Immature natural killer cell (primary cell): Measurements from ENCODE around the gene ASTE1. TPM values are rescaled to one million over a fixed set of nuclear protein-coding genes. Genes with fewer than 3 reads are reported as not detected.
A peak's percentile ranks its signal among the peaks of the same experiment; 100 is the strongest.

Experiments used
- DNase-seq, 3 donors: peaks; one replicate each; pipeline ENCODE4 v3.0.0; 2022; ENCODE audit warnings: mixed read lengths in 1 of 3
- H3K27ac Mint-ChIP-seq, 6 donors: one replicate each; pipeline ENCODE4 v1.8.0; 2020; ENCODE audit warnings: mixed read lengths in 6 of 6, mild to moderate bottlenecking in 5 of 6, inconsistent platforms in 4 of 6, moderate library complexity in 3 of 6
- H3K27me3 Mint-ChIP-seq, 3 donors: one replicate each; pipeline ENCODE4 v1.8.0; 2020 to 2021; ENCODE audit warnings: low read depth in 3 of 3, mild to moderate bottlenecking in 3 of 3, mixed read lengths in 3 of 3, moderate library complexity in 3 of 3, inconsistent platforms in 1 of 3
- H3K36me3 Mint-ChIP-seq, 3 donors: one replicate each; pipeline ENCODE4 v1.8.0; 2020; ENCODE audit warnings: mixed read lengths in 3 of 3, inconsistent platforms in 2 of 3, mild to moderate bottlenecking in 2 of 3
- H3K4me1 Mint-ChIP-seq, 2 donors: one replicate each; pipeline ENCODE4 v1.8.0; 2020; ENCODE audit warnings: inconsistent platforms in 2 of 2, mild to moderate bottlenecking in 2 of 2, mixed read lengths in 2 of 2, moderate library complexity in 1 of 2
- H3K4me3 Mint-ChIP-seq, 5 donors: one replicate each; pipeline ENCODE4 v1.8.0; 2020; ENCODE audit warnings: mild to moderate bottlenecking in 5 of 5, mixed read lengths in 5 of 5, inconsistent platforms in 3 of 5, moderate library complexity in 3 of 5
- H3K9me3 Mint-ChIP-seq, 6 donors: one replicate each; pipeline ENCODE4 v1.8.0; 2020; ENCODE audit warnings: mild to moderate bottlenecking in 6 of 6, mixed read lengths in 6 of 6, inconsistent platforms in 4 of 6, moderate library complexity in 3 of 6
- polyA plus RNA-seq, 3 donors: library from polyadenylated mRNA; unstranded; fragments of 300-500 nt; fragmentation: Illumina TruSeq; gene quantifications; one replicate each; pipeline ENCODE4 v1.2.3, GENCODE V29; 2021

ASTE1 gene
- polyA plus RNA-seq, 3 donors from 2014 or later: 15.9 to 28.6 (median 21.2) TPM

DNA sequence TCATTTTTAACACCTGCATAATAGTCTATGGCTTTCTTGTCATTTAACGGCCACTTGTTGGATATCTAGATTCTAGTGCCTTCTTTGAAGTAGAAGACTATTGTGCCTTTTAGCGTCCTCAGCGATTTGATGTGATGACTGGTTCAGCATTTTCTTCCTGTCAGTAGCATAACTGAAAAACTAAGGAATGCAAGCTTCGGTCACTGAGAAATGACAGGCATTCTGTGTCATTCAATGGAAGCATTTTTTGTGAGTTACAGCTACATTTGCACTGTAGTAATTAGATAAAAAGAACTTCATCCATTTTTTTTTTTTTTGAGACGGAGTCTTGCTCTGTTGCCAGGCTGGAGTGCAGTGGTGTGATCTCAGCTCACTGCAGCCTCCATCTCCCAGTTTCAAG lies 10.4 kb upstream of the ASTE1 start:
- peaks cover 0 to 4% (median 0%) of the 10 kb centered on the region in 6 donors for H3K9me3 Mint-ChIP-seq

DNA sequence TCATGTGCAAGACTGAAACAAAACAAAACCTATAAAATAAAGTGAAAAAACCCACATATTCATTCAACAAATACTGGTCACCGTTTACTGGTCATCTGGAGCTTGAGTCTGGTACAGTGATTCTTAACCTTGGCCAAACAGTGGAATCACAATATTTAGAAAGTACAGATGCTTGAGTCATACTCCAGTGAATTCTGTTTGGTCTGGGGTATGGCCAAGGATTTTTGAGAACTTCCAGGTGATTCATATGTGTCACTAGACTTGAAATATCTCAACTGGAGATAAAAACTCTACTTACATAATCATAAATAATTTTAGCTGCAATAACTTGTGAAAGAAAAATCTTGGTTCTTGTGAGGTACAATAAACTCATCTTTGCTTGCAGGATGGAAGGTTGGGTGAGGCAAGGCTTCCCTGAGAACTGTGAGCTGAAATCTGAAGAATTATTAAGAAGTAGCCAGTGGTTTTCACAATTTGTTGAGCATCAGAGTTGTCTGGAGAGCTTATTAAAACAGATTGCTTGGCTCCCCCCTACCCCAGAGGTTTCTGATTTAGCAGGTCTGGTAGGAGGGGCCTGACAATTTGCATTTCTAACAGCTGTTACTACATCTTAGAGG lies 9.7 kb upstream of the ASTE1 start:
- Mint-ChIP-seq H3K27ac (no peak overlapping the region), H3K9me3 (peaks cover 0 to under 1% (median 0%) of the 10 kb centered on the region in 6 donors), H3K36me3 (peaks cover 0 to under 1% (median under 1%) of the 10 kb centered on the region in 3 donors), H3K4me3 (no peak overlapping the region), H3K27me3 (peaks cover 0 to 1% (median 0%) of the 10 kb centered on the region in 3 donors), H3K4me1 (peaks cover 4 to 11% of the 10 kb centered on the region in 2 donors)
- DNase-seq: no peak

More for the DNA sequence above, 10.4 kb upstream of the ASTE1 start:
- no peak overlapping the region for H3K4me3 Mint-ChIP-seq
- H3K27me3 Mint-ChIP-seq: peaks cover 0 to 5% (median 0%) of the 10 kb centered on the region in 3 donors
- no peak for DNase-seq
- H3K4me1 Mint-ChIP-seq: peaks cover 11 to 18% of the 10 kb centered on the region in 2 donors
- no peak overlapping the region for H3K27ac Mint-ChIP-seq
- peaks cover 0 to 4% (median 4%) of the 10 kb centered on the region in 3 donors for H3K36me3 Mint-ChIP-seq

DNA sequence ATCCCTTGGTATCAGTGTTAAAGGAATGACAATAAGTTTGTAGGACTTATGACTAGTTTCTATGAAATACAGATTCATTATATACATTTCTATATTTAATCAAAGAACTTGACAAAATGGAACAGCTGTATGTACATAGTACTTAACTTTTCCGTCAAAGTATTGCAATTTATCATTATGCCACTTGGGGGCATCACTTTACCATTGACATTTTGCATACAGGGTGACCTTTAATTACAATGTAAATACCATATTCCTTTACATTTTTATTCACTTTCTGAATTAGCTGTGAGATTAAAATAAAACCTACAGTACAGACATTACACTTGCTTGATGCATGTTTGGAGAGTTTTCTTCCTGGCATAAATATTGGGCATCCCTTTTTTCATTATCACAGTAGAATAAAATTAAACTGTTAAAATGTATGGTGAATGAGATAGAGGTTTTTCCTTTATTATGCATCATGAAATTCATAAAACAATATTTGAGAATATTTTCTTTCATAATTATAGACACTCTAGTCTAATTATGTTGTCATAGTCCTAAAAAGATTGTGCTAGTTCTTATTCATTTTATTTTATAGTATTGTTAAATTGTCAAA lies 7.0 kb upstream of the ASTE1 start:
- Mint-ChIP-seq H3K4me1 (no peaks in the 10 kb centered on the region), H3K9me3 (no peaks in the 10 kb centered on the region), H3K4me3 (no peak overlapping the region), H3K36me3 (no peaks in the 10 kb centered on the region), H3K27me3 (peaks cover 0 to 1% (median 0%) of the 10 kb centered on the region in 3 donors), H3K27ac (peak overlapping the region in 1 of 6 donors; percentile 31)
- DNase-seq: peak; percentile 46 to 52 (median 47)

DNA sequence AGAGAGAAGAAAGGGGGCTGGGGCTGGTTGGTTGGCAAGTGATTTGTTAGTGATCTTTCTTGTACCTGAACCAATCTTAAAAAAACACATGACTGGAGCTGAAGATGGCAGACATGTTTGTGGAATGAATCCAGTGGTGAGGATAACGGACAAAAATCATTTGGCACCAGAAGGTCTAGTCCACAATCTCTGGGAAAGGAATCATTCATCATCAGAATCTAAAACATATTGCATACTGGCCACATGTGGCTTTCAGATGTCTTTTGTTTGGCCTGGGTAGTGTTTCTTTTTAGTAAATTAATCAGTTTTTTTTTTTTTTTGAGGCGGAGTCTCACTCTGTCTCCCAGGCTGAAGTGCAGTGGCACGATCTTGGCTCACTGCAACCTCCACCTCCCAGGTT lies 5.0 kb upstream of the ASTE1 start:
- Mint-ChIP-seq H3K9me3 (no peaks in the 10 kb centered on the region), H3K4me1 (peaks cover 8% of the 10 kb centered on the region in 2 donors), H3K27ac (peak overlapping the region in 1 of 6 donors; percentile 22), H3K36me3 (no peaks in the 10 kb centered on the region), H3K4me3 (no peak overlapping the region), H3K27me3 (peaks cover 5 to 6% (median 6%) of the 10 kb centered on the region in 3 donors)
- DNase-seq: no peak

DNA sequence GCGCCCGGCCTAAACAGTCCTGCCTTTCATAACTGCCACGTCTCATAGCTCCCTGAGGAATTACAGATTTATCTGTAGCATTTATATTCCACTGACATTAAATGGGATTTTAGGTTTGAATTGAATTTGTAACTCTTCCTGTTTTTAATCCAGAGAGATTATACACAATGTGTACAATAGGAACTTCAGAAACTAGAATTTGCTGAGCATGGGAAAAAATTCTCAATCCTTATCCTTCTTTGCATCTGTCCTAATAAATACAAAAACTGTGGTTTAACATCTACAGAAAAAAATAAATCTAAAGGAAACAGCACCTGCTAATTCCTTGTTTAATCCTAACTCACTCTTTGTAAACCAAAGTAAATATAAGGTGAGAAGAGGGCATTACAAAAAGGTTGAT lies 2.2 kb upstream of the ASTE1 start:
- peaks cover 8 to 13% (median 9%) of the 10 kb centered on the region in 3 donors for H3K27me3 Mint-ChIP-seq
- peak overlapping the region in 5 of 6 donors; percentile 37 to 97 (median 67) for H3K27ac Mint-ChIP-seq
- H3K4me3 Mint-ChIP-seq: no peak overlapping the region
- peaks cover 9 to 14% (median 12%) of the 10 kb centered on the region in 3 donors for H3K36me3 Mint-ChIP-seq
- no peaks in the 10 kb centered on the region for H3K9me3 Mint-ChIP-seq
- H3K4me1 Mint-ChIP-seq: peaks cover 36% of the 10 kb centered on the region in 2 donors
- no peak for DNase-seq

DNA sequence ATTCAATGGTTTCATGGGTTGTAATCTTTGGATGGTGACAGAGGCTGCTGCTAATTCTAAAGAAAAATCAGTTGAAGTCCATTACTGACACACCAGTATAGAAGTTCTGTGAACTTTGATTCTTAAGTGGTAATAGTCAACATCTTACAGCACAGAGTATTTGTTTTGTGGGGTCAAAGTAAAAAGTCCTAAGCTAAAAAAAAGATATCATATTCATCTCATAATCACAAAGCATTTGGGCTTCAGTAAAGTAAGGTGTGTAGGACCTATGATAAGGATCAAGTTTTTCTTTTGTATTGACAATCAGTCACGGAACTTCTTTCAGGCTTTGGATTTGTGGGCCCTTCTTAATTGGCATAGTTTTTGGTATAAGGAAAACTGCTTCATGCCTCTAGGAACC lies 1.1 kb downstream of the ASTE1 start:
- Mint-ChIP-seq H3K4me3 (peak overlapping the region; percentile 87 to 96 (median 93)), H3K9me3 (no peaks in the 10 kb centered on the region), H3K27me3 (peaks cover 8 to 13% (median 9%) of the 10 kb centered on the region in 3 donors), H3K36me3 (peaks cover 12 to 18% (median 16%) of the 10 kb centered on the region in 3 donors), H3K4me1 (peaks cover 58 to 67% of the 10 kb centered on the region in 2 donors), H3K27ac (peak overlapping the region; percentile 88 to 99 (median 96))
- DNase-seq: no peak

DNA sequence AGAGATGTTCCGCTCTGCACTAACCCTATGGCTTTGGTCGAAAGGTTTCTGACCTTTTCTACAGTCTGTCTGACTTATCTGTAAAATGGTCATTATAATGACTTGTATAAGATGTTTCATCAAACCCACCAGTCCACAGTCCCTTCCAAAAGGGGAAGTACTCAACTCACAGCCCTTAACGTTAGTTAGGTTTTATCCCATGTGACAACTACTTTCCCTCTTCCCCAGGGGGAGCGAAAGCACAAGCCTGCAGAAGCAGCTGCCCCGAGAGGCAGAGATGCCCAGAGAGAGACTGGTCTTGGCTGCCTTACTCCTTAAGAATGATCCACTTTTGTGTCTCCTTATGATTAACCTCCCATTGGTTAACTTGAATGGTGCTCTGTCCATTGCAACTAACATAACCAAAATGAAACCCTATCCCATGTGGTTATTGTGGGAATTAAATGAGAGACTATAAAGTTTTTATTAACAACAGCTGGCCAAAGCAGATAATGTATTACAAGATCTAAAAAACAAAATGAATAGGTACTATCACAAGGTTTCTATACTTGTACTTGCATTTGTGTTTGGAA lies 6.4 kb downstream of the ASTE1 start:
- Mint-ChIP-seq H3K36me3 (peaks cover 20 to 31% (median 28%) of the 10 kb centered on the region in 3 donors), H3K9me3 (no peaks in the 10 kb centered on the region), H3K4me3 (peak overlapping the region in 2 of 5 donors; percentile 27 to 32), H3K27ac (peak overlapping the region in 5 of 6 donors; percentile 32 to 62 (median 44)), H3K4me1 (peaks cover 43 to 76% of the 10 kb centered on the region in 2 donors), H3K27me3 (no peaks in the 10 kb centered on the region)
- no peak for DNase-seq

DNA sequence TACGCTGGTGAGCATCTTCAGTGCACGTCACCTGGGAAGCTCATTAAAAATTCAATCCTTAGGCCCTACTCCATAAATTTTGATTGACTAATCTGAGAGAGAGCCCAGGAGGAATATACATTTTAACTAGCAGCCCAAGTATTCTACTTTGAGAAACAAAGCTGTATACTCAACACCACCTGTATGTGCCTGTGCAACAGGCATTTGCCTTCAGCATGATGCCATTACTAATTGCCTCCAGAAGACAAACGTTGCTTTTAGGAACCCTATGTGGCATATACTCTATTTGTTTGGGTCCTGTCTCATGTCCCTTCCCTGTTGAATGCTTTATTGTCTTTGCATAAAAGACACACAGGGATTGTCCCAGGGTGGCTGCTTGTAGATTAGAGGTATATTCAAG lies 7.7 kb downstream of the ASTE1 start:
- H3K9me3 Mint-ChIP-seq: no peaks in the 10 kb centered on the region
- no peak overlapping the region for H3K4me3 Mint-ChIP-seq
- no peak for DNase-seq
- peak overlapping the region in 3 of 6 donors; percentile 23 to 73 (median 52) for H3K27ac Mint-ChIP-seq
- H3K36me3 Mint-ChIP-seq: peaks cover 16 to 27% (median 20%) of the 10 kb centered on the region in 3 donors
- peaks cover 0 to 2% (median 0%) of the 10 kb centered on the region in 3 donors for H3K27me3 Mint-ChIP-seq
- H3K4me1 Mint-ChIP-seq: peaks cover 31 to 69% of the 10 kb centered on the region in 2 donors

DNA sequence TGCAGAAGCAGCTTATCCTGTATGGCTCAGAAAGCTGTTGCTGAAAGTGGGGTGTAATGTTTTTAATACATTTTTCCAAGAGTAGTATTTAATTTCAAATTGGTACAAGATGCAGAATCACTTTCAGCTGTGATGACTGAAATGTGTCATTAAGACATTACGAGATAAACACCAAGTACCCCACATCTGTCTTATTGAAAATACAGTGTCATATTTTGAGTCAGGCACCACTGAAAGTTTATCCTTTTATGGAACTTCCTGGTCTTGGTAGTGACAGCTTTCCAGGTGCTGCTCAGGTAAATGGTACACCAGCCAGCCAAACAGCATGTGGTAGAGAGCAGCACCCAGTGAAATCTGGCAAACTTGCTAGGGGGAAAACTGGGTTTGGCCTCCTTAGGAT lies 16.9 kb downstream of the ASTE1 start:
- Mint-ChIP-seq H3K9me3 (no peaks in the 10 kb centered on the region), H3K4me3 (no peak overlapping the region), H3K27ac (no peak overlapping the region), H3K27me3 (no peaks in the 10 kb centered on the region), H3K4me1 (peaks cover 12 to 20% of the 10 kb centered on the region in 2 donors), H3K36me3 (peaks cover 25 to 52% (median 28%) of the 10 kb centered on the region in 3 donors)
- no peak for DNase-seq

DNA sequence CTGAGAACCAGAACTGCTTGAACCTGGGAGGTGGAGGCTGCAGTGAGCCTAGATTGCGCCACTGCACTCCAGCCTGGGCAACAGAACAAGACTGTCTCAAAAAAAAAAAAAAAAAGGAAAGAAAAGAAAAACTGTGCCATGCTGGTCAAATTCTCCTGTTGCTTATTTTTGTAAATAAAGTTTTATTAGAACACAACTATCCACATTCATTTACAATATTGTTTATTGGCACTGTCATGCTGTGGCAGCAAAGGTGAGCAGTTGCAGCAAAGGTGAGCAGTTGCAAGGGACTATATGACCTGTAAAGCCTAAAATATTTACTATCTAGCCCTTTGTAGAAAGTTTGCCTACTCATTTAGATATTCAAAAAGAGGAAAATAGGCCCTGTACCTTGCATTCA lies 18.3 kb downstream of the ASTE1 start:
- no peak for DNase-seq
- Mint-ChIP-seq H3K4me1 (peaks cover 25 to 32% of the 10 kb centered on the region in 2 donors), H3K27ac (peak overlapping the region in 1 of 6 donors; percentile 58), H3K36me3 (peaks cover 21 to 44% (median 24%) of the 10 kb centered on the region in 3 donors), H3K4me3 (no peak overlapping the region), H3K9me3 (no peaks in the 10 kb centered on the region), H3K27me3 (no peaks in the 10 kb centered on the region)

DNA sequence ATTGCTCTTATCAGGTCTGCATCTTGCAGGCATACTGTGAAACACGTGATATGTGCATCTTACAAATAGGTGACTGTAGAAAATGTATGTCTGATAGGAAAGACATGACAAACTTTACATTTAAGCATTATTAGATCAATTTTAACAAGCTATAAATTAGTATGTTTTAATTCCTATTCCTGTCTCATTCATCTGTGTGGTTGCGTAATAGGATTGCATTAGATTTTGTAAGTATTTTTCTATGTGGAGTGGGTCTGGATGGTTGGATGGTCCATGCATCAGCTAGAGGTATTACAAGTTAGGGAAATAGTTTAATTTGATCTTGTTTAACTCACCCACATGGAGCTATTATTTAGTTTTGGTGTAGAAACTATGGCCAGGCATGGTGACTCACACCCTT lies 18.8 kb downstream of the ASTE1 start:
- Mint-ChIP-seq H3K4me3 (no peak overlapping the region), H3K36me3 (peaks cover 16 to 39% (median 18%) of the 10 kb centered on the region in 3 donors)

DNA sequence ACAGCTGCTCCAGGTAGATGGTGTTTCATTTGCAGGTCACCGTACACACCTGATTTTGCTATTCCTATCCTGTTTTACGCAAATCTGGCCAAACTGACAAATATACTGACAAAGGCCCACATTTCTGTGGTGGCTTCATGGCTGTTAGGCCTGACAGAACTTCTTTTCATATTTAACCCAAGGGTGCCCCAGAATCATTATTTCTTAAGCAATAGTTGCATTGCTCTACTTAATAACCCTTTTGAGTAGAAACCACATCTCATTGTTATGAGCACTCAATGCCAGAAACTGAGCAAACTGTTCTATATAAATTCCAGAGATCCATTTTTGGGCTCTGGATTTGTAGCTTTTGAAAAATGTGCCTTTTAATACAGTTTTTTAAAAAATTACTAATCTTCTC lies 19.4 kb downstream of the ASTE1 start:
- H3K4me3 Mint-ChIP-seq: no peak overlapping the region
- H3K9me3 Mint-ChIP-seq: no peaks in the 10 kb centered on the region
- peaks cover 14 to 35% (median 15%) of the 10 kb centered on the region in 3 donors for H3K36me3 Mint-ChIP-seq
- no peak for DNase-seq
- H3K27me3 Mint-ChIP-seq: no peaks in the 10 kb centered on the region
- peaks cover 28 to 40% of the 10 kb centered on the region in 2 donors for H3K4me1 Mint-ChIP-seq
- H3K27ac Mint-ChIP-seq: no peak overlapping the region

More for the DNA sequence above, 18.8 kb downstream of the ASTE1 start:
- Mint-ChIP-seq H3K9me3 (no peaks in the 10 kb centered on the region), H3K4me1 (peaks cover 28 to 37% of the 10 kb centered on the region in 2 donors), H3K27me3 (no peaks in the 10 kb centered on the region), H3K27ac (peak overlapping the region in 1 of 6 donors; percentile 23)
- no peak for DNase-seq

DNA sequence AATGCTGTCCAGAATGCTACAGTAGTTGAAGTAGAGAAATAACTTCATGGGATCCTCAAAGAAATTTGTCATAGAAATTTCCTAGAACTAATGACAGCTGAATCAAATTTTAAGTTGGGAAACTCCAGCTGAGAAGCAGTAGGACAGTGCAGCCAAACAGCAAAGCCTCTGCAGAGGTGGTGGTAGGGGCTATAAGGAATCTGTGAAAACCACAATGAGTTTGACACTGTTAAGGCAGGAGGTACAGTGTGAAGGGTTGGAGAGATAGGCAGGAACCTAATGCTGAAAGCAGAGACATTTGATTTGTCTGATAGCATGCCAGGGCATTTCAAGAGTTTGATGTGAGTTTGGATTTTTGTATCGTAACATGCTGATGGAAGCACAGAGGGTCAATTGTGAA lies 22.0 kb downstream of the ASTE1 start:
- Mint-ChIP-seq H3K4me3 (peak overlapping the region; percentile 62 to 68 (median 67)), H3K4me1 (peaks cover 32 to 53% of the 10 kb centered on the region in 2 donors), H3K27ac (peak overlapping the region in 4 of 6 donors; percentile 58 to 83 (median 71)), H3K36me3 (peaks cover 14 to 24% (median 17%) of the 10 kb centered on the region in 3 donors), H3K9me3 (no peaks in the 10 kb centered on the region), H3K27me3 (no peaks in the 10 kb centered on the region)
- peak; percentile 27 to 36 (median 31) for DNase-seq

DNA sequence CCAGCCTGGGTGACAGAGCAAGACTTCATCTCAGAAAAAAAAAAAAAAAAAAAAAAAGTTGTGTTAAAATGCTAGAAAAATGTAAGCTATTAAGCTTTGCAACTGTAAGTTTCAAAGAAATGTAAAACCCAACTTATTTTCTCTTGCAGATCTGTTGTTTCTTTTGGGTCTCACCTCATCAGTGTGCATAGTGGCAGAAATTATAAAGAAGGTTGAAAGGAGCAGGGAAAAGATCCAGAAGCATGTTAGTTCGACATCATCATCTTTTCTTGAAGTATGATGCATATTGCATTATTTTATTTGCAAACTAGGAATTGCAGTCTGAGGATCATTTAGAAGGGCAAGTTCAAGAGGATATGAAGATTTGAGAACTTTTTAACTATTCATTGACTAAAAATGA lies 25.6 kb downstream of the ASTE1 start:
- H3K4me1 Mint-ChIP-seq: peaks cover 32 to 48% of the 10 kb centered on the region in 2 donors
- no peak for DNase-seq
- H3K9me3 Mint-ChIP-seq: no peaks in the 10 kb centered on the region
- no peak overlapping the region for H3K4me3 Mint-ChIP-seq
- H3K27me3 Mint-ChIP-seq: peaks cover 0 to 1% (median 0%) of the 10 kb centered on the region in 3 donors
- H3K27ac Mint-ChIP-seq: peak overlapping the region in 2 of 6 donors; percentile 4 to 44
- peaks cover 7 to 14% (median 11%) of the 10 kb centered on the region in 3 donors for H3K36me3 Mint-ChIP-seq
